Activated naive CD4-positive, alpha-beta T cell (primary cell): ENCODE measurements around the gene TTC8.

Source experiments
- DNase-seq, 4 experiments: peaks; one replicate each; lab custom pipeline; 2025; lab: John Stamatoyannopoulos, UW

TTC8 gene

DNA sequence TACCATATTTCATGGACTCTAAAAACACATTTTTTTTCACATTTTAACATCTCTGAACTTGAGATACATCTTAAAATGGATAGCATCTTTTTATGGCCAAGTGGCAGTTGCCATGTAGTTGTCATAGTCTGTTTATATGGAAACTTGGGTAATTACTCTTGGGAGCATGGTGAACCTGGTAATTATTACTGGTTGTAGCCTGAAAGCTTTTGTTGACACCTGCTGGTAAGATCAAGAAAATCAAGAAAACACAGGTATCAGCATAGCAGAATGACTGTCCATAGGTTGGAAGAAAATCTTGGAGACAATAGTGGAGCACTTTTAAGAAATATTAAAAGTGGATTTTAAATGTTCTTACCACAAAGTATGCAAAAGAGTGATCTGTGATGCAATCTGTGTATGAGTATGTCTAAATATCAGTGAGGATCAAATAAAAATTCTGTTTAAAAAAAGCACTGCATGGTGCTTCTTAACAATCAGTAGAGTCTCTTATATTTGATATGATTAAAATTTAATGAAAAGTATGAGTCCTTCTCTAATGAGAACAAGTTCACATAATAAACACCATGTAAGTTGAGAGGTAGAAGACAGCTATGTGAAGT, 44.2 kb downstream of the TTC8 start:
- no peak for DNase-seq

DNA sequence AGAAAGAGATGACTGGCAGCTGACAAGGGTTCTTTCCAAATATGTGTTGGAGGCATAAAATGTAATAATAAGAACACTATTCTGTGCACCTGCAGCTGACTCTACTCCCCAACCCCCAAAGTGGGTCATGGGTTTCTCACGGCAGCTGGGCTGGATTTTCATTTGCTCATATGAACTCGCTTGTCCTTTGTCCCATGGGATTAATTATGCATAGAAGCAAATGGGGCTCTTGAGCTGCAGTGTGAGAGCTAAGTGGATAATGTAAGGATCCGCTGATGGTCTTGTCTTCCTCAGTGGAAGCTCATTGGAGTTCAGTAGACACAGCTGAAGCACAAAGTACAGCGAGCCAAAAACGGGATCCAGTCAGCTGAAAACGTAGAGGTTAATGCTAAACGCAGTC, 46.3 kb downstream of the TTC8 start:
- no peak for DNase-seq

DNA sequence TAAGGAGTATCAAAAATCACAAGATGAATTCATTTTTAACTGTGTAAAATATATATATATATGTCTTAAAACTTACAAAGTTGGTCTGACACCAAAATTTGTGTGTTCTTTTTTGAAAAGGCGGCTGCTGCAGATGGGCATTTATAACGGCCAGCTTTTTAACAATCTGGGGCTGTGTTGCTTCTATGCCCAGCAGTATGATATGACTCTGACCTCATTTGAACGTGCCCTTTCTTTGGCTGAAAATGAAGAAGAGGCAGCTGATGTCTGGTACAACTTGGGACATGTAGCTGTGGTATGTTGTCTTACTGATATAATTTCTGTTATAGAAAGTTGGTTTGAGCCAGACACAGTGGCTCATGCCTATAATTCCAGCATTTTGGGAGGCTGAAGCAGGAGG, 47.0 kb downstream of the TTC8 start:
- DNase-seq = no peak

DNA sequence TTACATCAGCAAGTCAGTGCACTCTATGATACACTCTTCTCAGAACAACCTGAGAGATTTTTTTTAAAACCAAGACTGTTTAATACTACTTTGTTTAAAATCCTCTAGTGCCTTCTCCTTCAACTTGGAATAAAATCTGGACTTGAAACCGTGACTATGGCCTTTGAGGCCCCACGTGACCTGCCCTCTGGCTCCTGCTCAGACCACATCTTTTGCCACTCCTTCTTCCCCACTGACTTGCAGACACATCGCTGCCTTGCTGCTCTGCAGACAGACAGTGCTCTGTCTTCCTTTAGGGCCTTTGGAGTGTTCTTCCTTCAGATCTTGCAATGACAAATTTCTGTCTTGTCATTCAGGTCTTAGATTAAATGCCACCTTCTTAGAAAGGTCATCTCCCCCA, 48.5 kb downstream of the TTC8 start:
- DNase-seq = no peak

DNA sequence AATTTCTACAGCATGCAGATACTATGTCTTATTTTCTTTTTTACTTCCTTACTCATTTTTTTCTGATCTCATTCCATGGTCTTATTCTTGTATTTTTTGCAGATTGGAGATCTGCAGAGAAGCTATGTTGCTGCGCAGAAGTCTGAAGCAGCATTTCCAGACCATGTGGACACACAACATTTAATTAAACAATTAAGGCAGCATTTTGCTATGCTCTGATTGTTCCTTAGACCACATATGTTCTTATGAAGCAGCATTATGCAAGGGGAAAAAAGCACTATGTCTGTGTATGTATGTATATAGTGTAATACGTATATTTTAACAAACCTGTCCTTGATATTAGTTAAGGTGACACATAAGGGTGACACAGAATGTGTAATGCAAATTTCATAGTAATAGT, 52.7 kb downstream of the TTC8 start:
- DNase-seq = no peak

DNA sequence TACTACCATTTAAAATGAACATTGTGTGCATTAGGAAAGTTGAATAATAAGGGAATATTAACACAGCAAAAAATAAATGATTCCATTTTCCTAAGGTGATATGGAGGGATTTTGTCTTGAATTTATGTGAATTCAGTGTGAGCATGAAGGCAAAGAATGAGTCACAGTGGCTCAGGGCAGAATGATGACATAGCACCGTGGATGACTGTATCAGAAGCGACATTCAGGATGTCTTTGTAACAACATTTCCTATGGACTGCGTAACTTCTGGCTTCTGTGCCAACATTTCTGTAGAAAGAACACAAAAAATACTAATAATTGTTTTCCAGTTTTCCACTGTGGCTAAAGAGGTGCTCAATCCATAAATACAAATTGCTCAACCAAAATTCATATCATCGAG, 54.6 kb downstream of the TTC8 start:
- no peak for DNase-seq

DNA sequence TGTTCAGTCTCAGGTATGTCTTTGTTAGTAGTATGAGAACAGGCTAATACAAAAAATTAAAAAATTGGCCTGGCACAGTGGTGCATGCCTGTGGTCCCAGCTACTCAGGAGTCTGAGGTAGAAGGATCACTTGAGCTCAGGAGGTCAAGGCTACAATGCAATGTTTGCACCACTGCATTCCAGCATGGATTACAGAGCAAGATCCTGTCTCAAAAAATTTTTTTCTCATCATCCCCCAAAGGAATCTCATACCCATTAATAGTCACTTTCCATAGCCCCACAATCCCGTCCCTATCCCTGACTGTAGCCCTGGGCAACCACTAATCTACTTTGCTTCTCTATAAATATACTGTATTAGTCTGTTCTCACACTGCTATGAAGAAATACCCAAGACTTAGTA, 57.8 kb downstream of the TTC8 start:
- no peak for DNase-seq

DNA sequence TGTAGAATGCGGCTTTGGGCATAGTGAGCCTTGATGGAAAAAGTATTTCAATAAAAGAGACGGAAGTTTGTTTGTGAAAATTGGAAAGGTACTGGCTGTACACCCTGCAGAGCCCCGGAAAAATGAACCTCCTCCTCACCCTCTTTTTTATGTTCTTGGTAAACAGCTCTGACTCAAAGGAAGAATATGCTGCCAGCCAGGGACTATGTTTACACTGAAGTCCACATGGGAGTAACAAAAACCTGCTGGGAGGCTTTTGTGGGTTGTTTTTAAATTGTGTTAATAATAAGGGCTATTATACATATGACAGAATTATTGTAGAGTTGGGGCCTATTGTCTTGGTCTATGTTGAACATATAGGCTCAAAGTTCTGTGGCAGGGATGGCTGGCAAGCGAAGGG, 70.7 kb downstream of the TTC8 start:
- DNase-seq = no peak

DNA sequence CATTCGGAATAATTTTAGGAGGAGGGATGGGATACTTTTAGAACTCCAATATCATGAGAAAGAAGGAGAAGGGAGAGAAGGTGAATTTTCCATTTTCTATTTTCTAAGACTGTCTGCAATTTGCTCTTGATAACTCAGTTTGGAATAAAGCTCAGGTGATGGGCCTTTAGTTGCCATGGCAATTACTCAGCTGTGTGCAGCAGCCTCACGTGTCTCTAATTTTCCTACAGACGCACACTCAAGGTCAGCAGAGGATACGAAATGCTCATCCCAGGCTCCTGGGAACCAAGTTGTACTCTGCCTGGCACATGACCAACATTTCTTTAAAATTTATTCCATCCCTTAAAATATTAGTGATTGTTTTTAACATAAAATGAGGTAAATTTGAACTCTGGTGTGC, 76.7 kb downstream of the TTC8 start:
- DNase-seq = no peak

DNA sequence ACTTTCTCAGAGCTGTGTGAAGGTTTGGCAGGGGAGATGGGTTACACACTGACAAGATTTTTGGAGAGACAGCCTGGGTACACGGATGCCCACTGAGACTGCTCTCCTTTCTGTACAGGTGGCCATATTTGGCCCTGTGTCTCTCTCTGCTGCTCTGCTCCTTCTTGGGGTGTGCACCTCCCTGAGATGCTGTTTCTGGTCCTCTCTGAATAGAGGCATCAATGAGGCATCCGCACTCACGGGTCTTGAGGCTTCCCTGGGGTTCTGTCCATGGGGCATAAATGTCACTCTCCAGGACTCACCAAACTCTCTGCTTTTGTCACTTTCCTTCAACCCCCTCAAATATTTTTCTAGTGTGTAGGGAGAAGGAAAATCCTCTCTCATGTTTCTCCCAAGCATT, 77.5 kb downstream of the TTC8 start:
- no peak for DNase-seq

DNA sequence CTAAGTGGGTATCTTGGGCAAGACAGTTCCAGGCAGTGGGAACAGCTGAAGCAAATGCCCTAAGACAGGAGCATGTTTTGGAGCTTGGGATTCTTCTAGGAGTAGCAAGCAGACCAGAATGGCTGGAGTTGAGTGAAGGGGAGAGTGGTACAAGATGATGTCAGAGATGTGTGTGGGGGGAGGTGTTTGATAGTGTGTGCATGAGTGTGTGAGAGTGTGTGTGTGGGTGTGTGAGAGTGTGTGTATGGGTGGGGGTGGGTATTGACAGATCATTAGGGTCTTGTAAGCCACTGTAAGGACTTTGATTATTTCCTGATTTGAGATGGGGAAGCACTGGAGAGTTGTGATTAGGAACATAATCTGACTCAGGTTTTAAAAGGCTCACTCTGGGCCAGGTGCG, 78.4 kb downstream of the TTC8 start:
- no peak for DNase-seq

DNA sequence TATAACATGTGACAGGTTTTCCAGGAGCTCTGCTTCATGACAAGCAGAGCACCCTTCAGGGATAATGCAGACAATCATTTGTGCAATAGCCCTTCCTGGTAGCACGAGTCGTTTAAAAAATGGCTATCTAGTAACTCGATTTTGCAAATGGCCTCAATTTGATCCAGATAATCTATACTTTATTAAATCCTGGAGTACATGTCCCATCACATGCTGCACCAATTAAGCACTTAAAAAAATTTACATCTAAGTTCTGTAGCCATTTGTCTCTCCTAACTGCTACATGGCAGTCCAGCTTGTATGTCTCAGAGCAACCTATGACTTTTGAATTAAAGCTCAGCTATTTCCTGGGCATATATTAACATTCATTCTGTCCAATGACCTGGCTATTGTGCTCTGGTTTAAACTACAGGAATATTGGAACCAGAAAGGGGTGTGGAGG, 79.8 kb downstream of the TTC8 start:
- DNase-seq = no peak

DNA sequence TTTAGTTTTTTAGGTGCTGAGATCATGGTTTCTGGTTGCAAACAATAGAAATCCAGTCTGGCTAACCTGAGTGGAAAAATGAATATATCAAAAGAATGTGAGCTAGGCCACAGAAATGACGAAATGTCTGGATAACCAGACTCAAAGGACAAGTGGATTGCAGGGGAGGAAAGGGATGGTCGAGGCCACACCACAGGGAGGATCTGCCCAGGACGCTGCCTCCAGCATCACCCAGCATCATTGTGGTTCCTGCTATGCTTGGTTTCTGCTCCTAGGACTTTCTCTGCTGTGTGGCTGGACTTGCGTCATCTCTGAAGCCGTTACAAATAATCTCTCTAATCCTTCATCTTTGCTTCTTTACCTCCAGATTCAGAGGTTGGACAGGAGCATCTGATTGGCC, 80.4 kb downstream of the TTC8 start:
- no peak for DNase-seq

DNA sequence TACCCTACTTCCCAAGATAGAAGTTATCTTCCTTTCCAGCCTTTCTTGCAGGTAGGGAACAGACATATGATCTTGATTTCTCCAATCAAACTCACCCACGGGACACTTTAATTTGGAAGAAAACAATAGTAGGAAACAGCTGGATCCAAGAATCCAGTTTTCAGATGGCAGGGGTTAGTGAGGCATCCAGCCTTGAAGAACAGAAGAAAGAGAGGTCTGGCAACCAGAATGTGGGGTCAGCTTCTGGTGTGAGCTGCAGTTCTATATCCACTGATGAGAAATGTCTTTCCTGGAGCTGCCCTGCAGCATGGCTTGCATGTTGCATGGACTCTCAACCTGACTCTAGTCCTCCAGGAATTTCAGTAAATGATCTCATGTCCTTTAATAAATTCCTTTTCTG, 83.8 kb downstream of the TTC8 start:
- DNase-seq = no peak

DNA sequence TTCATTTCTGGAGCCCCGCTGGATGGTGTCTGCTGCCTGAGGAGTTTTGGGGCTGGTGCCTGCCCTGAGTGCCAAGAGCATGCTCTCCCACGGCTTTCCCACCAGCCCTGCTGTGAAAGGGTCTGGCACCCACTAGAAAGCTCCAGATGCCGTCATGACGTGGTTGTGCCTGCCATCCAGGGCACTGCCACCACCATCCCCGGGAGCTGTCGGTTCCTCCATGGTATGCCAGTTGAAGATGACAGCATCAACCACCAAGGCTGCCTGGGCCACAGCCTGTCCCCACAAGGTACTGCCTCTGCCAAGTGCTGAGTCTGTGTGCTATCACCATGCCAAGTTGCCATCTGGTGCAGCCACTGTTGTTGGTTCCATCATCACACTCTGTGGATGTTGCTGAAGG, 85.9 kb downstream of the TTC8 start:
- no peak for DNase-seq

DNA sequence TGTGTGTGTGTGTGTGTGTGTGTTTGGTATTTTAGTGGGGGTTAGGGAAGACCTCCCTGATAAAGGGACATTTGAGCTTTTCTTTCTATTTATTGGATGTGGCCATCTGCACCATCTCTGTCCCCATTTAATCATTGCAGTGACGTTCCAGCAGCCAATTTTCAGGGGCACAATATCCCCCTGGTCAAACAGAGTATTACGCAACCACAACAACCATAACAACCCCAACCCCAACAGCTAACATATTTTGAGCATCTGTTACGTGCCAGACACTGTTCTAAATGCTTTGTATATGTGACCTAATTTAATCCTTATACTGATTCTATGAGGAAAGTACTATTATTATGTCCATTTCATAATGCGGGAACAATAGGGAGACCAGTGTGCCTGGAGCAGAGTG, 87.4 kb downstream of the TTC8 start:
- DNase-seq = no peak

DNA sequence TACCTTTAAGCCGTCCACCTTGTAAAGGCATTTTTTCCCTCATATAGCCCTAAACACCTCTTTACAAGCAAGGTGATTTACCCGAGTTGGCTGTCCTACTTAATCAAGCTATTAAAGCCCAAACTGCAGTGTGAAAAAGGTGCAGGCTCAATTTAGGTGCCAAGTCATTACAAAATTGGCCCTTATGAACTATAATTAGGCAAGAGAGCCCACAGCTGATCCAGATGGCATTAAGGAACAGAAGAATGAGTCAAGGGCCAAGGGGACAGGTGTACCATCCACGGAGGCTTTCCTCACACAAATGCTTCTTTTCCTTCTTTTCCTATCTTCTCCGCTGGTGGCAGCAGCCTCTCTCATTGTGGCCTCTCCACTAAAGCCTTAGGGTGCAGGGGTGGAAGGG, 90.5 kb downstream of the TTC8 start:
- no peak for DNase-seq

DNA sequence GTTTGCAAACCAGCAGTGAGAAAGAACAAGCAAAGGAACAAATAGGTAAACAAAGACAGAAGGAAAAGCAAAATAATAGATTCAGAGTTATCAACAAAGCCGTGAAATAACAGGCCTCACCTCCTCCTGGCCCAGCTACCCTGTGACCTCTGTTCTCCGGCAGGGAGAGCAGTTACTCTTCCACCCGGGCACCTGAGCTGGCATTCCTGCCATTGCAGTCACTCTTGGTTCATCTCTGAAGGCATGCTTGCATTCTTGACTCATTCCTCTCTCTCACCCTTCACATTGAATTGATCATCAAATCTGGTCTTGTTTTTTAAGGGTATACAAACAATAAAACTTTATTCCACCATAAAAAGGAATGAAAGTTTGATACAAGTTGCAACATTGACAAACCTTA, 95.1 kb downstream of the TTC8 start:
- DNase-seq = no peak
